Smooth muscle cell of bladder (primary cell): ENCODE data around the gene PCDHGA4. TPM values are rescaled to one million over a fixed set of nuclear protein-coding genes. Genes with fewer than 3 reads are reported as not detected.

ENCODE experiments used
- total RNA-seq: library from RNA; depleted of rRNA; stranded (reverse); fragments of >200 nt; gene quantifications from 2 replicates; pipeline ENCODE4 v1.2.3, GENCODE V29; 2014

The PCDHGA4 gene
- total RNA-seq, 1 donor from 2014 or later, result 3.3 TPM

GRCh38 chr5:141397756-141398551 lies 43.1 kb downstream of the PCDHGA4 start, which contains the start of gene PCDHGB5:
Gene PCDHGB5 (plus strand): TSS chr5:141397947. CDS start chr5:141398128, 181 bp downstream.

GRCh38 chr5:141402553-141403243 lies 47.9 kb downstream of the PCDHGA4 start, which contains the start of gene PCDHGA9:
Gene PCDHGA9 (plus strand): TSS chr5:141402778. CDS start chr5:141402953, 175 bp downstream.

Other genes starting within 250 kb of the PCDHGA4 start
- gene PCDHB4, start 233.2 kb upstream of the PCDHGA4 start, total RNA-seq, result 0.09 and 0.14 TPM in 2 replicates
- 0.57 and 1.4 TPM in 2 replicates for gene PCDHB5, start 219.8 kb upstream of the PCDHGA4 start, total RNA-seq
- gene PCDHB6, start 205.0 kb upstream of the PCDHGA4 start, total RNA-seq, result under 0.01 and 0.09 TPM in 2 replicates
- gene PCDHB7, start 182.4 kb upstream of the PCDHGA4 start, total RNA-seq, result 0.18 and 0.71 TPM in 2 replicates
- 0.09 and 0.43 TPM in 2 replicates for gene PCDHB8, start 177.2 kb upstream of the PCDHGA4 start, total RNA-seq
- gene PCDHB16, start 172.6 kb upstream of the PCDHGA4 start, total RNA-seq, result 0.18 and 0.85 TPM in 2 replicates
- 0.09 and 0.14 TPM in 2 replicates for gene PCDHB9, start 167.9 kb upstream of the PCDHGA4 start, total RNA-seq
- 0.28 and 0.71 TPM in 2 replicates for gene PCDHB10, start 162.7 kb upstream of the PCDHGA4 start, total RNA-seq
- 0.18 and 0.28 TPM in 2 replicates for gene PCDHB11, start 155.4 kb upstream of the PCDHGA4 start, total RNA-seq
- 0.09 and 0.43 TPM in 2 replicates for gene PCDHB12, start 146.3 kb upstream of the PCDHGA4 start, total RNA-seq
- 0.28 TPM in 2 replicates for gene PCDHB13, start 141.1 kb upstream of the PCDHGA4 start, total RNA-seq
- gene PCDHB14, start 131.7 kb upstream of the PCDHGA4 start, total RNA-seq, result 0.46 and 0.85 TPM in 2 replicates
- 0.46 and 0.71 TPM in 2 replicates for gene PCDHB15, start 109.6 kb upstream of the PCDHGA4 start, total RNA-seq
- gene SLC25A2, start 51.0 kb upstream of the PCDHGA4 start, total RNA-seq, result 0.14 and 0.18 TPM in 2 replicates
- 75.2 and 97.5 TPM in 2 replicates for gene TAF7, start 34.2 kb upstream of the PCDHGA4 start, total RNA-seq
- 1.1 TPM in 2 replicates for gene PCDHGA1, start 24.5 kb upstream of the PCDHGA4 start, total RNA-seq
- gene PCDHGA2, start 16.3 kb upstream of the PCDHGA4 start, total RNA-seq, result 2.7 and 2.8 TPM in 2 replicates
- 0.85 and 1.4 TPM in 2 replicates for gene PCDHGA3, start 11.2 kb upstream of the PCDHGA4 start, total RNA-seq
- gene PCDHGB1, start 4.9 kb upstream of the PCDHGA4 start, total RNA-seq, result 2.3 and 3.3 TPM in 2 replicates
- gene PCDHGB2, start 5.0 kb downstream of the PCDHGA4 start, total RNA-seq, result 2.4 and 2.7 TPM in 2 replicates
- gene PCDHGA5, start 9.1 kb downstream of the PCDHGA4 start, total RNA-seq, result 1.3 TPM in 2 replicates
- 5.3 and 5.4 TPM in 2 replicates for gene PCDHGB3, start 15.2 kb downstream of the PCDHGA4 start, total RNA-seq
- 3.0 and 3.2 TPM in 2 replicates for gene PCDHGA6, start 18.9 kb downstream of the PCDHGA4 start, total RNA-seq
- gene PCDHGA7, start 27.7 kb downstream of the PCDHGA4 start, total RNA-seq, result 4.1 and 4.6 TPM in 2 replicates
- 26.9 and 27.5 TPM in 2 replicates for gene PCDHGB4, start 32.7 kb downstream of the PCDHGA4 start, total RNA-seq
- gene PCDHGA8, start 37.6 kb downstream of the PCDHGA4 start, total RNA-seq, result 3.0 and 3.3 TPM in 2 replicates
- 15.9 and 19.9 TPM in 2 replicates for gene PCDHGB5, start 42.9 kb downstream of the PCDHGA4 start, total RNA-seq
- 2.7 and 3.1 TPM in 2 replicates for gene PCDHGA9, start 47.8 kb downstream of the PCDHGA4 start, total RNA-seq
- gene PCDHGB6, start 53.0 kb downstream of the PCDHGA4 start, total RNA-seq, result 2.7 and 3.1 TPM in 2 replicates
- gene PCDHGA10, start 58.0 kb downstream of the PCDHGA4 start, total RNA-seq, result 4.3 and 5.4 TPM in 2 replicates
- 6.3 and 6.9 TPM in 2 replicates for gene PCDHGB7, start 62.7 kb downstream of the PCDHGA4 start, total RNA-seq
- gene PCDHGA11, start 66.0 kb downstream of the PCDHGA4 start, total RNA-seq, result 6.4 and 8.5 TPM in 2 replicates
- gene PCDHGA12, start 75.5 kb downstream of the PCDHGA4 start, total RNA-seq, result 9.1 and 11.7 TPM in 2 replicates
- 38.1 and 41.7 TPM in 2 replicates for gene PCDHGC3, start 120.9 kb downstream of the PCDHGA4 start, total RNA-seq
- gene PCDHGC4, start 130.0 kb downstream of the PCDHGA4 start, total RNA-seq, result 1.7 TPM in 2 replicates
- gene PCDHGC5, start 134.1 kb downstream of the PCDHGA4 start, total RNA-seq, result 1.3 and 2.6 TPM in 2 replicates